Measurements from ENCODE around the gene FLT4.

DNA sequence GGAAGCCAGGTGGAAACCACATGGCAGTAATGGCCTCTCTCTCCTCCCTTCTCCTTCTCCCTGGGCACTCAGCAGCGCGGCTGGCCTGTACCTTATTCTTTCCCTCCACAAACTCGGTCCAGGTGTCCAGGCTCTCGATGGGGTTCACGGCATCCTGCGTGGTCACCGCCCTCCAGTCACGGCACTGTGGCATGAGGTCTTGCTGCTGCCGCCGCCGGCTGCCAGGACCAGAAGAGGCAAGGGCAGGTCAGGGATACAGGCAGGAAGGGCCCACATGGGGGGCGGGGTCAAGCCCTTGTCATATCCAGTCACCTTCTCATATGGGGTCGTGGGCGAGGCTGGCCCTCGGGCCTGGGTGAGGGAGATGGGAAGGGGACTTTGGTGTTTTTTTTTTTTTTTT lies 25.6 kb downstream of the FLT4 start:
- TF ChIP-seq RCOR1 (IDR thresholded peaks at IDR 0.05; ENCODE audit: low read depth, low read length) (no peak), NPAS2 (CRISPR knock-in tag; IDR thresholded peaks at IDR 0.05; ENCODE audit: borderline replicate concordance) (no peak), CEBPB (IDR thresholded peaks at IDR 0.05) (no peak)

All from A549 (cell line).